ENCODE data around the gene CCT7. TPM values are rescaled to one million over a fixed set of nuclear protein-coding genes. Genes with fewer than 3 reads are reported as not detected.

The CCT7 gene
- total RNA-seq, 2 experiments from 2014 or later = 499 to 541 TPM

GRCh38 chr2:73282924-73283544, 48.9 kb downstream of the CCT7 start:
- no peak overlapping the region for H3K27ac Mint-ChIP-seq
- H3K9me3 Mint-ChIP-seq = no peaks in the 10 kb centered on the region
- peaks cover 2% of the 10 kb centered on the region for H3K27me3 Mint-ChIP-seq
- ChIA-PET CTCF (no interaction called here), POLR2A (no interaction called here)
- peak overlapping the region; percentile 77 for H3K4me3 Mint-ChIP-seq
- intact Hi-C loops (cut with micrococcal nuclease) = no loop called here
- no peaks in the 10 kb centered on the region for H3K36me3 Mint-ChIP-seq
- H3K4me1 Mint-ChIP-seq (ENCODE audit: low read depth) = peaks cover 10% of the 10 kb centered on the region
- DNase-seq = no peak

- peaks cover 10% of the 10 kb centered on the region for H3K4me1 Mint-ChIP-seq (ENCODE audit: low read depth)
- no peaks in the 10 kb centered on the region for H3K9me3 Mint-ChIP-seq
- peaks cover 7% of the 10 kb centered on the region for H3K27me3 Mint-ChIP-seq
- ChIA-PET POLR2A (no interaction called here), CTCF (interaction anchor here (1.0 to 1.8 kb wide), 2 partner anchors 10 to 71 kb away, joined by 5 to 6 read pairs; partner anchors contain the start of gene EGR4)
- peak overlapping the region; percentile 70 for H3K27ac Mint-ChIP-seq
- intact Hi-C loops (cut with micrococcal nuclease) = loop anchor here (1.0 to 2.0 kb wide), 2 partner anchors 10 to 103 kb away; partner anchors contain the start of gene EGR4
- peak overlapping the region; percentile 77 for H3K4me3 Mint-ChIP-seq
- no peaks in the 10 kb centered on the region for H3K36me3 Mint-ChIP-seq
- DNase-seq = peak; percentile 40
These were observed 49.6 kb downstream of the CCT7 start for GRCh38 chr2:73283545-73284295.

- CTCF ChIA-PET = interaction anchor here (1.0 to 1.8 kb wide), 2 partner anchors 9 to 71 kb away, joined by 5 to 6 read pairs; partner anchors contain the start of gene EGR4
- Mint-ChIP-seq H3K27ac (peak within 1 kb of the TSS; percentile 70), H3K4me1 (ENCODE audit: low read depth) (peaks cover 10% of the 10 kb centered on the region), H3K36me3 (no peaks in the 10 kb centered on the region), H3K27me3 (peaks cover 9% of the 10 kb centered on the region), H3K9me3 (no peaks in the 10 kb centered on the region), H3K4me3 (peak within 1 kb of the TSS; percentile 77)
- POLR2A ChIA-PET = interaction anchor here (0.7 to 1.0 kb wide), 2 partner anchors 16 to 50 kb away, joined by 3 read pairs; partner anchors contain the start of gene CCT7
- intact Hi-C loops (cut with micrococcal nuclease) = loop anchor here (1.0 to 2.0 kb wide), 2 partner anchors 9 to 102 kb away; partner anchors contain the start of gene EGR4
- DNase-seq = peak; percentile 78
These were observed 50.4 kb downstream of the CCT7 start, which contains the start of gene FBXO41 for GRCh38 chr2:73284296-73285158. FBXO41 (minus strand) TSS chr2:73284478; CDS start chr2:73269630, 14,848 bp downstream.

GRCh38 chr2:73285159-73285739, 51.1 kb downstream of the CCT7 start:
- POLR2A ChIA-PET = interaction anchor here (0.7 to 1.0 kb wide), 2 partner anchors 17 to 51 kb away, joined by 3 read pairs; partner anchors contain the start of gene CCT7
- Mint-ChIP-seq H3K36me3 (no peaks in the 10 kb centered on the region), H3K9me3 (no peaks in the 10 kb centered on the region), H3K27me3 (peaks cover 11% of the 10 kb centered on the region), H3K4me3 (peak overlapping the region; percentile 55), H3K4me1 (ENCODE audit: low read depth) (peaks cover 10% of the 10 kb centered on the region), H3K27ac (no peak overlapping the region)
- peak; percentile 30 for DNase-seq
- CTCF ChIA-PET = interaction anchor here (0.8 to 1.8 kb wide), 2 partner anchors 8 to 11 kb away, joined by 3 to 6 read pairs; partner anchors contain the start of gene EGR4
- intact Hi-C loops (cut with micrococcal nuclease) = loop anchor here (2.0 kb wide), 1 partner anchor 102 kb away; no protein-coding TSS in a partner anchor

- Mint-ChIP-seq H3K36me3 (no peaks in the 10 kb centered on the region), H3K27me3 (peaks cover 18% of the 10 kb centered on the region), H3K9me3 (no peaks in the 10 kb centered on the region), H3K4me3 (no peak overlapping the region), H3K27ac (no peak overlapping the region), H3K4me1 (ENCODE audit: low read depth) (peaks cover 13% of the 10 kb centered on the region)
- intact Hi-C loops (cut with micrococcal nuclease) = no loop called here
- ChIA-PET CTCF (interaction anchor here (0.8 kb wide), 1 partner anchor 10 kb away, joined by 3 read pairs; no protein-coding TSS in a partner anchor), POLR2A (no interaction called here)
- no peak for DNase-seq
These were observed 52.1 kb downstream of the CCT7 start for GRCh38 chr2:73286134-73286655.

- ChIA-PET CTCF (interaction anchor here (1.0 to 6.5 kb wide), 11 partner anchors 10 to 112 kb away, joined by 4 to 70 read pairs (median 8); partner anchors contain the start of genes ALMS1, CCT7 and PRADC1), POLR2A (interaction anchor here (1.6 to 1.8 kb wide), 2 partner anchors 20 to 55 kb away, joined by 4 to 6 read pairs; partner anchors contain the start of gene CCT7)
- no peaks in the 10 kb centered on the region for H3K36me3 Mint-ChIP-seq
- H3K27me3 Mint-ChIP-seq = peaks cover 36% of the 10 kb centered on the region
- H3K27ac Mint-ChIP-seq = no peak overlapping the region
- DNase-seq = no peak
- no peak overlapping the region for H3K4me3 Mint-ChIP-seq
- H3K9me3 Mint-ChIP-seq = no peaks in the 10 kb centered on the region
- H3K4me1 Mint-ChIP-seq (ENCODE audit: low read depth) = peaks cover 13% of the 10 kb centered on the region
- intact Hi-C loops (cut with micrococcal nuclease) = no loop called here
These were observed 55.2 kb downstream of the CCT7 start for GRCh38 chr2:73289304-73289703.

GRCh38 chr2:73290049-73290839, 56.1 kb downstream of the CCT7 start:
- no peaks in the 10 kb centered on the region for H3K36me3 Mint-ChIP-seq
- no peak overlapping the region for H3K4me3 Mint-ChIP-seq
- no peak overlapping the region for H3K27ac Mint-ChIP-seq
- CTCF ChIA-PET = interaction anchor here (1.0 to 6.5 kb wide), 19 partner anchors 10 to 113 kb away, joined by 3 to 70 read pairs (median 6); partner anchors contain the start of genes ALMS1, CCT7 and PRADC1
- peak; percentile 64 for DNase-seq
- POLR2A ChIA-PET = interaction anchor here (0.9 to 1.8 kb wide), 3 partner anchors 21 to 96 kb away, joined by 3 to 6 read pairs (median 4); partner anchors contain the start of genes ALMS1 and CCT7
- H3K4me1 Mint-ChIP-seq (ENCODE audit: low read depth) = peaks cover 7% of the 10 kb centered on the region
- no peaks in the 10 kb centered on the region for H3K9me3 Mint-ChIP-seq
- intact Hi-C loops (cut with micrococcal nuclease) = loop anchor here (1.0 to 5.0 kb wide), 3 partner anchors 55 to 113 kb away; partner anchors contain the start of gene SMYD5
- H3K27me3 Mint-ChIP-seq = peaks cover 42% of the 10 kb centered on the region

- POLR2A ChIA-PET = interaction anchor here (1.0 to 1.8 kb wide), 2 partner anchors 22 to 57 kb away, joined by 4 to 6 read pairs; partner anchors contain the start of gene CCT7
- CTCF ChIA-PET = interaction anchor here (1.2 to 6.5 kb wide), 10 partner anchors 12 to 78 kb away, joined by 3 to 70 read pairs (median 6); partner anchors contain the start of genes CCT7 and PRADC1
- no peak overlapping the region for H3K27ac Mint-ChIP-seq
- no peaks in the 10 kb centered on the region for H3K9me3 Mint-ChIP-seq
- peaks cover 50% of the 10 kb centered on the region for H3K27me3 Mint-ChIP-seq
- peak; percentile 69 for DNase-seq
- intact Hi-C loops (cut with micrococcal nuclease) = loop anchor here (5.0 kb wide), 2 partner anchors 79 to 114 kb away; partner anchors contain the start of gene SMYD5
- peaks cover 7% of the 10 kb centered on the region for H3K4me1 Mint-ChIP-seq (ENCODE audit: low read depth)
- no peaks in the 10 kb centered on the region for H3K36me3 Mint-ChIP-seq
- peak overlapping the region; percentile 45 for H3K4me3 Mint-ChIP-seq
These were observed 57.0 kb downstream of the CCT7 start for GRCh38 chr2:73291093-73291460.

GRCh38 chr2:73291461-73292315, 57.6 kb downstream of the CCT7 start:
- peaks cover 55% of the 10 kb centered on the region for H3K27me3 Mint-ChIP-seq
- H3K9me3 Mint-ChIP-seq = no peaks in the 10 kb centered on the region
- H3K4me1 Mint-ChIP-seq (ENCODE audit: low read depth) = peaks cover 7% of the 10 kb centered on the region
- H3K27ac Mint-ChIP-seq = no peak overlapping the region
- POLR2A ChIA-PET = interaction anchor here (1.0 to 2.0 kb wide), 2 partner anchors 58 to 95 kb away, joined by 4 to 6 read pairs; partner anchors contain the start of genes ALMS1 and CCT7
- peak overlapping the region; percentile 45 for H3K4me3 Mint-ChIP-seq
- DNase-seq = peak; percentile 16
- CTCF ChIA-PET = interaction anchor here (0.9 to 6.5 kb wide), 7 partner anchors 12 to 83 kb away, joined by 3 to 70 read pairs (median 6); partner anchors contain the start of genes CCT7 and PRADC1
- intact Hi-C loops (cut with micrococcal nuclease) = loop anchor here (2.0 to 5.0 kb wide), 3 partner anchors 23 to 114 kb away; partner anchors contain the start of gene SMYD5
- no peaks in the 10 kb centered on the region for H3K36me3 Mint-ChIP-seq

All from activated CD4-positive, alpha-beta memory T cell treated with anti-CD3 and anti-CD28 coated beads for 36 hours (primary cell).